ENCODE results near the gene RALGPS1. TPM values are rescaled to one million over a fixed set of nuclear protein-coding genes. Genes with fewer than 3 reads are reported as not detected.

Gene RALGPS1
- total RNA-seq, 2 experiments from 2014 or later = 1.9 to 2.2 TPM

GRCh38 chr9:127139071-127139731, 224.6 kb downstream of the RALGPS1 start:
- no peaks in the 10 kb centered on the region for H3K9me3 Mint-ChIP-seq
- POLR2A ChIA-PET = no interaction called here
- CTCF ChIA-PET = interaction anchor here (0.6 to 1.1 kb wide), 3 partner anchors 16 to 170 kb away, joined by 3 read pairs; no protein-coding TSS in a partner anchor
- H3K4me1 Mint-ChIP-seq (ENCODE audit: low read depth) = no peaks in the 10 kb centered on the region
- intact Hi-C loops (cut with micrococcal nuclease) = no loop called here
- no peak overlapping the region for H3K4me3 Mint-ChIP-seq
- DNase-seq = no peak
- no peak for TF ChIP-seq CTCF (IDR thresholded peaks at IDR 0.05)
- ATAC-seq = no peak
- no peaks in the 10 kb centered on the region for H3K27me3 Mint-ChIP-seq
- H3K36me3 Mint-ChIP-seq (ENCODE audit: low read depth) = no peaks in the 10 kb centered on the region
- H3K27ac Mint-ChIP-seq = no peak overlapping the region

- TF ChIP-seq CTCF (IDR thresholded peaks at IDR 0.05) = no peak
- no peaks in the 10 kb centered on the region for H3K36me3 Mint-ChIP-seq (ENCODE audit: low read depth)
- no peak overlapping the region for H3K4me3 Mint-ChIP-seq
- no peaks in the 10 kb centered on the region for H3K27me3 Mint-ChIP-seq
- ATAC-seq = no peak
- no peaks in the 10 kb centered on the region for H3K4me1 Mint-ChIP-seq (ENCODE audit: low read depth)
- no peaks in the 10 kb centered on the region for H3K9me3 Mint-ChIP-seq
- intact Hi-C loops (cut with micrococcal nuclease) = no loop called here
- ChIA-PET POLR2A (no interaction called here), CTCF (no interaction called here)
- no peak overlapping the region for H3K27ac Mint-ChIP-seq
- no peak for DNase-seq
Observed at GRCh38 chr9:127139775-127140174, 225.2 kb downstream of the RALGPS1 start.

GRCh38 chr9:127140181-127140580, 225.6 kb downstream of the RALGPS1 start:
- CTCF ChIA-PET = no interaction called here
- POLR2A ChIA-PET = interaction anchor here (0.7 kb wide), 1 partner anchor 8 kb away, joined by 3 read pairs; no protein-coding TSS in a partner anchor
- Mint-ChIP-seq H3K36me3 (ENCODE audit: low read depth) (no peaks in the 10 kb centered on the region), H3K27ac (no peak overlapping the region), H3K4me1 (ENCODE audit: low read depth) (no peaks in the 10 kb centered on the region), H3K9me3 (no peaks in the 10 kb centered on the region), H3K27me3 (no peaks in the 10 kb centered on the region), H3K4me3 (no peak overlapping the region)
- DNase-seq (no peak), ATAC-seq (no peak)
- intact Hi-C loops (cut with micrococcal nuclease) = no loop called here
- TF ChIP-seq CTCF (IDR thresholded peaks at IDR 0.05) = no peak

GRCh38 chr9:127140842-127141675, 226.5 kb downstream of the RALGPS1 start:
- ChIA-PET POLR2A (interaction anchor here (0.7 kb wide), 1 partner anchor 9 kb away, joined by 3 read pairs; no protein-coding TSS in a partner anchor), CTCF (no interaction called here)
- Mint-ChIP-seq H3K4me3 (no peak overlapping the region), H3K4me1 (ENCODE audit: low read depth) (no peaks in the 10 kb centered on the region), H3K27me3 (no peaks in the 10 kb centered on the region), H3K27ac (no peak overlapping the region), H3K9me3 (no peaks in the 10 kb centered on the region), H3K36me3 (ENCODE audit: low read depth) (no peaks in the 10 kb centered on the region)
- DNase-seq (no peak), ATAC-seq (no peak)
- intact Hi-C loops (cut with micrococcal nuclease) = no loop called here
- TF ChIP-seq CTCF (IDR thresholded peaks at IDR 0.05) = no peak

- intact Hi-C loops (cut with micrococcal nuclease) = no loop called here
- no peak for TF ChIP-seq CTCF (IDR thresholded peaks at IDR 0.05)
- Mint-ChIP-seq H3K27me3 (no peaks in the 10 kb centered on the region), H3K27ac (no peak overlapping the region), H3K4me3 (no peak overlapping the region), H3K9me3 (peaks cover 3% of the 10 kb centered on the region), H3K36me3 (ENCODE audit: low read depth) (peaks cover 2% of the 10 kb centered on the region), H3K4me1 (ENCODE audit: low read depth) (no peaks in the 10 kb centered on the region)
- ChIA-PET CTCF (interaction anchor here (1.3 kb wide), 1 partner anchor 202 kb away, joined by 7 read pairs; no protein-coding TSS in a partner anchor), POLR2A (no interaction called here)
- no peak for DNase-seq
- ATAC-seq = no peak
Observed at GRCh38 chr9:127142291-127142690, 227.7 kb downstream of the RALGPS1 start.
